SK-N-SH (cell line): ENCODE measurements around the gene BCL2A1. TPM values are rescaled to one million over a fixed set of nuclear protein-coding genes. Genes with fewer than 3 reads are reported as not detected.

ENCODE experiments used
- CTCF ChIA-PET: fragments of 300-600, 350-600 bp; formaldehyde crosslinking; extraction: SDS; loops from one replicate; lab custom pipeline; 2021; lab: Yijun Ruan, JAX
- POLR2A ChIA-PET: fragments of 350-600 bp; sonication (Branson Sonifier 250); formaldehyde crosslinking; extraction: SDS; loops from one replicate; lab custom pipeline; 2020; ENCODE audit warnings: antibody characterized with exemption, inconsistent platforms; lab: Yijun Ruan, JAX
- DNase-seq: peaks from one replicate; pipeline ENCODE4 v3.0.0; 2012
- H2AFZ ChIP-seq: fragments of 200-600 bp; sonication (generic); 2 replicates; pipeline ENCODE4 v1.8.1; 2016; ENCODE audit warnings: antibody characterized with exemption, mild to moderate bottlenecking, low read depth
- H3F3A ChIP-seq: fragments of 200-600 bp; sonication (generic); replicated peaks from 2 replicates; pipeline ENCODE3; 2016; ENCODE audit warnings: antibody characterized with exemption, mild to moderate bottlenecking; ENCODE audit not compliant: insufficient read depth
- H3K27ac ChIP-seq, 2 experiments: fragments of 200-500 bp in 1 of 2; fragments of 200-600 bp in 1 of 2; sonication (Bioruptor generic) in 1 of 2; sonication (generic), shearing (Covaris generic) in 1 of 2; 2 replicates each; pipeline versions ENCODE4 v1.5.1 to v1.6.1; 2014 to 2016; ENCODE audit warnings: low read depth in 2 of 2, inconsistent platforms in 1 of 2, low read length in 1 of 2, mild to moderate bottlenecking in 1 of 2, mixed read lengths in 1 of 2
- H3K27me3 ChIP-seq: fragments of 200-600 bp; sonication (generic), shearing (Covaris generic); 2 replicates; pipeline ENCODE4 v1.6.1; 2016; ENCODE audit warnings: mixed run types; ENCODE audit not compliant: insufficient read depth
- H3K36me3 ChIP-seq, 2 experiments: fragments of 200-500 bp in 1 of 2; fragments of 200-600 bp in 1 of 2; sonication (Bioruptor generic) in 1 of 2; sonication (generic) in 1 of 2; replicated peaks in 1 of 2; 2 replicates each; pipeline versions ENCODE3 to v1.5.1; 2014 to 2016; ENCODE audit warnings: low read length in 1 of 2, mild to moderate bottlenecking in 1 of 2; ENCODE audit not compliant: insufficient read depth in 2 of 2, control insufficient read depth in 1 of 2
- H3K4me1 ChIP-seq, 2 experiments: fragments of 200-500 bp in 1 of 2; fragments of 200-600 bp in 1 of 2; sonication (Bioruptor generic) in 1 of 2; sonication (generic), shearing (Covaris generic) in 1 of 2; 2 replicates each; pipeline versions ENCODE4 v1.5.1 to v1.6.1; 2014 to 2016; ENCODE audit warnings: low read depth in 1 of 2, low read length in 1 of 2, mixed run types in 1 of 2; ENCODE audit not compliant: insufficient read depth in 2 of 2, control insufficient read depth in 1 of 2
- H3K4me2 ChIP-seq: fragments of 200-600 bp; sonication (generic), shearing (Covaris generic); 2 replicates; pipeline ENCODE4 v1.6.1; 2017; ENCODE audit warnings: mixed run types
- H3K4me3 ChIP-seq, 2 experiments: fragments of 200-500 bp in 1 of 2; fragments of 200-600 bp in 1 of 2; sonication (Bioruptor generic) in 1 of 2; sonication (generic), shearing (Covaris generic) in 1 of 2; 2 replicates each; pipeline versions ENCODE4 v1.5.1 to v1.8.1; 2014 to 2016; ENCODE audit warnings: low read depth in 2 of 2, inconsistent platforms in 1 of 2, low read length in 1 of 2, mild to moderate bottlenecking in 1 of 2, mixed read lengths in 1 of 2, moderate library complexity in 1 of 2
- H3K79me2 ChIP-seq: fragments of 200-600 bp; sonication (generic); 2 replicates; pipeline ENCODE4 v1.8.1; 2017; ENCODE audit warnings: mild to moderate bottlenecking; ENCODE audit not compliant: insufficient read depth
- H3K9ac ChIP-seq: fragments of 200-600 bp; sonication (generic); 2 replicates; pipeline ENCODE4 v1.6.1; 2017; ENCODE audit warnings: mixed run types
- H3K9me2 ChIP-seq: fragments of 200-600 bp; sonication (generic); 2 replicates; pipeline ENCODE4 v1.6.1; 2017; ENCODE audit warnings: mixed run types
- H3K9me3 ChIP-seq: fragments of 200-600 bp; sonication (generic); 2 replicates; pipeline ENCODE4 v1.6.1; 2017; ENCODE audit warnings: mixed run types, mild to moderate bottlenecking, moderate library complexity
- H4K20me1 ChIP-seq: fragments of 200-600 bp; sonication (generic); 2 replicates; pipeline ENCODE4 v1.6.1; 2017; ENCODE audit warnings: mild to moderate bottlenecking, mixed run types; ENCODE audit not compliant: insufficient read depth
- CHD2 ChIP-seq: fragments of 150-350 bp; IDR thresholded peaks from 2 replicates; pipeline ENCODE4 v1.6.1; 2018; ENCODE audit warnings: low read length; ENCODE audit not compliant: partially characterized antibody
- ELF1 ChIP-seq: IDR thresholded peaks from 2 replicates; pipeline ENCODE4 v1.4.0; 2012
- FOSL2 ChIP-seq: IDR thresholded peaks from 2 replicates; pipeline ENCODE4 v1.4.0; 2012; ENCODE audit warnings: low read depth, mild to moderate bottlenecking, moderate library complexity, borderline replicate concordance
- FOXJ3 ChIP-seq: sonication (generic); formaldehyde crosslinking; IDR thresholded peaks from 2 replicates; pipeline ENCODE4 v1.5.1; 2020; ENCODE audit warnings: mild to moderate bottlenecking, missing genetic modification reagents
- GATA2 ChIP-seq: sonication (generic); formaldehyde crosslinking; IDR thresholded peaks from 2 replicates; pipeline ENCODE4 v1.5.0; 2020; ENCODE audit warnings: mild to moderate bottlenecking, missing genetic modification reagents
- MXI1 ChIP-seq: IDR thresholded peaks from 2 replicates; pipeline ENCODE4 v1.6.1; 2012; ENCODE audit warnings: mild to moderate bottlenecking, low read depth, low read length, improper control_type of control experiment
- NRF1 ChIP-seq: IDR thresholded peaks from 2 replicates; pipeline ENCODE4 v1.6.1; 2012; ENCODE audit warnings: low read depth, mild to moderate bottlenecking, low read length
- POLR2AphosphoS5 ChIP-seq: IDR thresholded peaks from 2 replicates; pipeline ENCODE4 v1.6.1; 2012; ENCODE audit warnings: low read depth, low read length
- RAD21 ChIP-seq: IDR thresholded peaks from 2 replicates; pipeline ENCODE4 v1.6.1; 2012; ENCODE audit warnings: mild to moderate bottlenecking, low read length
- RCOR1 ChIP-seq: fragments of 150-350 bp; IDR thresholded peaks from 2 replicates; pipeline ENCODE4 v1.6.1; 2017; ENCODE audit warnings: antibody characterized with exemption, low read length
- RFX5 ChIP-seq: IDR thresholded peaks from 2 replicates; pipeline ENCODE4 v1.6.1; 2012; ENCODE audit warnings: mild to moderate bottlenecking, improper control_type of control experiment, low read length
- RXRA ChIP-seq: IDR thresholded peaks from 2 replicates; pipeline ENCODE4 v1.4.0; 2012; ENCODE audit warnings: low read depth, mild to moderate bottlenecking, borderline replicate concordance
- TAF1 ChIP-seq: IDR thresholded peaks from 2 replicates; pipeline ENCODE4 v1.6.1; 2012; ENCODE audit warnings: low read depth, mild to moderate bottlenecking, low read length, moderate library complexity, borderline replicate concordance
- TCF12 ChIP-seq: IDR thresholded peaks from 2 replicates; pipeline ENCODE4 v1.4.0; 2012
- WGBS: methylation state at CpG from one replicate; pipeline ENCODE4 v1.1.6; 2017; ENCODE audit warnings: low lambda C conversion rate; 5-methylcytosine and 5-hydroxymethylcytosine counted together
- polyA plus RNA-seq, 3 experiments: library from polyadenylated mRNA; depleted of rRNA; stranded (reverse); fragments of >200 nt; gene quantifications; 2 replicates each; pipeline ENCODE4 v1.2.3, GENCODE V29; 2012
- TF ChIP-seq, protein P1 (sequence below): IDR thresholded peaks from 2 replicates; pipeline ENCODE4 v1.4.0; 2012; ENCODE audit warnings: low read depth, borderline replicate concordance

Gene BCL2A1
- polyA plus RNA-seq, 1 of the 3 experiments (the other 2 are of a cell fraction) = 0.08 TPM

DNA sequence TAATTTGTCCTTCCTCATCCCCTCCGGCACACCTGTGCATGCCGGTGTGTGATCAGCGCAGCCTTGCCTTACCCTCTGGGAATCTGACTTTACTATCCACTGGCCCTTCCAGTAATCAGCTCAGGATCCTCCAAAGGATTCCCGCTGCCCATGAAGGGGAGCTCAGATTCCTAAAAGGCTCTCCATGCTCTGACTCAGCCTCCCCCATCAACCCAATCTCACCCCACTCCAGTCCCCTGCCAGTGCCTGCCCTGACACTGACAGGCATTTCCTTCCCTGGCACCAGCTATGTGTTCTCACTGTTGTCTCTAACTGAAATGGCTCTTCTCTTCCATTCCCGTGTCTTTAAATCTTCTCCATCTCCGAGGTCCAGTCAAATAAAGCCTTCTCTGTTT, 7.3 kb upstream of the BCL2A1 start (continued):
- TF ChIP-seq, protein P1, sequence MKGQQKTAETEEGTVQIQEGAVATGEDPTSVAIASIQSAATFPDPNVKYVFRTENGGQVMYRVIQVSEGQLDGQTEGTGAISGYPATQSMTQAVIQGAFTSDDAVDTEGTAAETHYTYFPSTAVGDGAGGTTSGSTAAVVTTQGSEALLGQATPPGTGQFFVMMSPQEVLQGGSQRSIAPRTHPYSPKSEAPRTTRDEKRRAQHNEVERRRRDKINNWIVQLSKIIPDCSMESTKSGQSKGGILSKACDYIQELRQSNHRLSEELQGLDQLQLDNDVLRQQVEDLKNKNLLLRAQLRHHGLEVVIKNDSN = no peak
- no peak for TF ChIP-seq GATA2
- no peak for TF ChIP-seq RAD21
- no peak for TF ChIP-seq TAF1
- TF ChIP-seq FOSL2 = no peak
- no peak for TF ChIP-seq ELF1
- TF ChIP-seq, all 33 proteins: peak for 0

DNA sequence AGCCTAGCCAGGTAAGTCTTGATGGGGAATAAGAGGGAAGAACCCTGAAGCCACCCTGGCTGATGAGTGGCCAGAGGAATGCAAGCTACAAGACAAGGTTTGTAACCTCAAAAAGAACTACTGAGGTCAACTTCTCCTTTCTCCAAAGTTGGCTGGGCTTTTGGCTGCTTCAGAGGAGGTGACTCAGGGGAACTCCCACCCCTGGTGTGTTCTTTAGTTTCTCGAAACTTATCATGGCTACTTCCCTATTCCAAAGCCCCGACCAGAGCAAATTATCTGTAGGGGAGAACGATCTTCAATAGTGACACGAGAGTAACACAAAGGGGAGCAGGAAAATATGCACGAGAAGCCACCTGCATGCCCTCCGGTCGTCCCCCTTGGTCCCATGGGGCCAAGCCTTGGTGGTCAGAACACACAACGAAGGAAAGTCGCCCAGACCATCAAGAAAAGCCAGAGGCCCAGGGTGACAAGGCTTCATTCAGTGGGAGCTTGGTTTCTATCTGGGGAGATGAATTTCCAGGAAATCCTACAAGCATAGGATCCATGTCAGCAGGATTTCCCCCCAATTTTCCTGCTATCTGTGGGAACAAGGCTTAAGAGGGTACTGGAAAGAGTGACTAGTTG, 6.5 kb upstream of the BCL2A1 start:
- TF ChIP-seq POLR2AphosphoS5 = no peak
- TF ChIP-seq TCF12 = no peak
- TF ChIP-seq RCOR1 = no peak
- TF ChIP-seq NRF1 = no peak
- TF ChIP-seq FOXJ3 (CRISPR knock-in tag) = no peak
- TF ChIP-seq MXI1 = no peak
- no peaks in the 10 kb centered on the region for H3K9me3 ChIP-seq
- H3K9me2 ChIP-seq = no peaks in the 10 kb centered on the region
- H2AFZ ChIP-seq = no peak overlapping the region
- no peaks in the 10 kb centered on the region for H3F3A ChIP-seq
- no peaks in the 10 kb centered on the region for H3K79me2 ChIP-seq
- no peak overlapping the region for H3K27ac ChIP-seq
- no peaks in the 10 kb centered on the region for H3K27me3 ChIP-seq
- no peak overlapping the region for H3K9ac ChIP-seq
- no peak overlapping the region for H3K4me3 ChIP-seq
- ChIA-PET POLR2A (no interaction called here), CTCF (interaction anchor here (1.4 to 3.6 kb wide), 2 partner anchors 15 to 596 kb away, joined by 5 to 14 read pairs; no protein-coding TSS in a partner anchor)
- H3K4me2 ChIP-seq = no peak overlapping the region
- no peak for DNase-seq
- peaks cover 0 to 2% of the 10 kb centered on the region in 2 experiments; a peak in 1 of 4 replicates for H3K4me1 ChIP-seq
- 67% methylated on average over 9 of the region's 9 CpGs for WGBS
- no peaks in the 10 kb centered on the region for H4K20me1 ChIP-seq
- no peaks in the 10 kb centered on the region for H3K36me3 ChIP-seq

DNA sequence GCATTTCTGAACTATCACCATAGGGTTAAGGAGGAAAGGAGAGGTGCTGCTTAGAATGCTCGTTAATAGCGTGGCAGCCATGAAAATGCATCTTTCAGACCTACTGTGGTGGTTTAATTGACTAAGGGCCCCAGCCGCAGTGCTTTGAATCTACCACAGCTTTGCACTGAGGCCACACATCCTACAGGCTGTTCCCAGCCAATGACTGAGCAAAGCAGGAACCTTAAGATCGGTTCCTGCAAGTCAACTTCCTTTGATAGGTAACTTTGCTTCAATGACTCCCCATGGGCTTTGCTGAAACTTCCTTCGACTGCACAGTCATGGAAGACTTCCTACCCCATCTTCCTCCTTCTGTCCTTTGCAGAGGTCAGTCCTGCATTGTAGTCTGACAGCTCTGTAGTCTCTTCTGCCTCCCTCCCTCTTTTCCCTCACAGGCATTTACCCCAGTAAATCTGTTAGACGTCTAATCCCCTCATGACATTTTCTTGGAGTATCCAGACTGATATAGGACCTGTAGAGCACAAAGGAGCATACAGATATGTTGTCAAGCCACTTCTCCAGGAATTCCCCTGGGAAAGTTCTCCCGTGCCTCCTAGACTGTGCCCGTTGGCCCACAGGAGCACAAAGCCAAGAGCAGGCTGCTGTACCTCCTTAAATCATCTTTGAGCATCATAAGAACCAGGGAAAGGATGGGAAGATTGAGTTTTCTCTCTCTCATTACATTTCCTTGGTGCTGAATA, 2.6 kb upstream of the BCL2A1 start:
- POLR2A ChIA-PET = no interaction called here
- H3K9me2 ChIP-seq = no peaks in the 10 kb centered on the region
- no peaks in the 10 kb centered on the region; a peak in 1 of 4 replicates for H3K4me1 ChIP-seq
- 54% methylated on average over 8 of the region's 8 CpGs for WGBS
- no peak for DNase-seq
- TF ChIP-seq RXRA = no peak
- no peak for TF ChIP-seq RFX5
- TF ChIP-seq, protein P1 = no peak
- no peak for TF ChIP-seq CHD2
- no peaks in the 10 kb centered on the region for H3K27me3 ChIP-seq
- no peak overlapping the region for H3K9ac ChIP-seq
- H2AFZ ChIP-seq = no peak overlapping the region
- CTCF ChIA-PET = interaction anchor here (1.1 kb wide), 1 partner anchor 19 kb away, joined by 3 read pairs; no protein-coding TSS in a partner anchor
- H3K9me3 ChIP-seq = no peaks in the 10 kb centered on the region
- H3K4me3 ChIP-seq = no peak overlapping the region
- H3F3A ChIP-seq = no peaks in the 10 kb centered on the region
- H3K4me2 ChIP-seq = no peak overlapping the region
- H3K27ac ChIP-seq = no peak overlapping the region
- H4K20me1 ChIP-seq = no peaks in the 10 kb centered on the region
- no peaks in the 10 kb centered on the region for H3K36me3 ChIP-seq
- no peaks in the 10 kb centered on the region for H3K79me2 ChIP-seq
